ENCODE data around the gene TTC1.

TTC1 gene

DNA sequence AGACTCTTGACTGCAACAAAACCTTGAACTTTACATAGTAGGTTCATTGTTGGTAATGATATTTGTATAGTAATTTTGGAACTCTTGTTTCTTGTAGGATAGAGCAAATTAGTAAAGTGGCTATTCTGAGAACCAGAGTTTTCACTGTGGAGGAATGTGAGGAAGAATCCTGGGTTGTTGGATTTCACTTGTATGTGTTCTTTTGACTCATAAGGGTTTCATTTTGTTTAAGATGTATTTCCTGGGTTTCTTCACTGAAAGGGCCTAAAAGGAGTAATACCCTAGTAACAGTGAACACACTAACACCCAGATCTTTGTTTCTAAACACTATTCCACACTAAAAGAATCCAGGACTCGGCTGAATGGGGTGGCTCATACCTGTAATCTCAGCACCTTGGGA, 20.1 kb downstream of the TTC1 start:
- TF ChIP-seq, protein P1, sequence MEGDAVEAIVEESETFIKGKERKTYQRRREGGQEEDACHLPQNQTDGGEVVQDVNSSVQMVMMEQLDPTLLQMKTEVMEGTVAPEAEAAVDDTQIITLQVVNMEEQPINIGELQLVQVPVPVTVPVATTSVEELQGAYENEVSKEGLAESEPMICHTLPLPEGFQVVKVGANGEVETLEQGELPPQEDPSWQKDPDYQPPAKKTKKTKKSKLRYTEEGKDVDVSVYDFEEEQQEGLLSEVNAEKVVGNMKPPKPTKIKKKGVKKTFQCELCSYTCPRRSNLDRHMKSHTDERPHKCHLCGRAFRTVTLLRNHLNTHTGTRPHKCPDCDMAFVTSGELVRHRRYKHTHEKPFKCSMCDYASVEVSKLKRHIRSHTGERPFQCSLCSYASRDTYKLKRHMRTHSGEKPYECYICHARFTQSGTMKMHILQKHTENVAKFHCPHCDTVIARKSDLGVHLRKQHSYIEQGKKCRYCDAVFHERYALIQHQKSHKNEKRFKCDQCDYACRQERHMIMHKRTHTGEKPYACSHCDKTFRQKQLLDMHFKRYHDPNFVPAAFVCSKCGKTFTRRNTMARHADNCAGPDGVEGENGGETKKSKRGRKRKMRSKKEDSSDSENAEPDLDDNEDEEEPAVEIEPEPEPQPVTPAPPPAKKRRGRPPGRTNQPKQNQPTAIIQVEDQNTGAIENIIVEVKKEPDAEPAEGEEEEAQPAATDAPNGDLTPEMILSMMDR (conservative IDR thresholded peaks at IDR 0.05; ENCODE audit: control insufficient read depth, insufficient read depth, low read depth, low read length): no peak
- DNase-seq (ENCODE audit: low read depth): no peak
- no peak overlapping the region for H3K4me3 ChIP-seq (ENCODE audit: control insufficient read depth, low read depth, low read length)

DNA sequence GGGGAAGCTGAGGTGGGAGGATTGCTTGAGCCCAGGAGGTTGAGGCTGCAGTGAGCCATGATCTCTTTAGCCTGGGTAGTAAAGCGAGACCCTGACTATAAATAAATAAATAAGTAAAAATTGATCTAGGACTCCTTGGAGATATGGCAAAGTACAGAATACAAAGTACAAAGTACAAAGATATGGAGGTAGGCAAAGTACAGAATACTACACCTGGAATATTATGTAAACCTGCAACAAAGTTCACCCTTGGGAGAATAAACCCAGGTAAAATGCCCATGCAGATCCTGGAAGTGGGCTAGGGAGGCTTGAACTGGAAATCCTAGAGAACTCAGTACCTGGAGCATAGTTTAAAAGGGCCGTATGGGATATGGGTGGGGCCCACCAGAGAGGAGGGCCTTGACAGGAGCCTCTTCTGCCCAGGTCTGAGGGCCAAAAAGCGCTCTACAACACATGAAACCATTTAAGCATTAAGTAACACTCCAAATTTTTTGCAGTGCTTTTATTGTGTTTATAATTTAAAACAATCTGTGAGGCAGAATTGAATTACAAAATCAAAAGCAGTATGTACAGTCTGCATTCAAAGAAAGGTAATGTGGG, 20.7 kb downstream of the TTC1 start:
- no peak overlapping the region for H3K4me3 ChIP-seq (ENCODE audit: control insufficient read depth, low read depth, low read length)
- TF ChIP-seq, protein P1 (conservative IDR thresholded peaks at IDR 0.05; ENCODE audit: control insufficient read depth, insufficient read depth, low read depth, low read length): no peak

DNA sequence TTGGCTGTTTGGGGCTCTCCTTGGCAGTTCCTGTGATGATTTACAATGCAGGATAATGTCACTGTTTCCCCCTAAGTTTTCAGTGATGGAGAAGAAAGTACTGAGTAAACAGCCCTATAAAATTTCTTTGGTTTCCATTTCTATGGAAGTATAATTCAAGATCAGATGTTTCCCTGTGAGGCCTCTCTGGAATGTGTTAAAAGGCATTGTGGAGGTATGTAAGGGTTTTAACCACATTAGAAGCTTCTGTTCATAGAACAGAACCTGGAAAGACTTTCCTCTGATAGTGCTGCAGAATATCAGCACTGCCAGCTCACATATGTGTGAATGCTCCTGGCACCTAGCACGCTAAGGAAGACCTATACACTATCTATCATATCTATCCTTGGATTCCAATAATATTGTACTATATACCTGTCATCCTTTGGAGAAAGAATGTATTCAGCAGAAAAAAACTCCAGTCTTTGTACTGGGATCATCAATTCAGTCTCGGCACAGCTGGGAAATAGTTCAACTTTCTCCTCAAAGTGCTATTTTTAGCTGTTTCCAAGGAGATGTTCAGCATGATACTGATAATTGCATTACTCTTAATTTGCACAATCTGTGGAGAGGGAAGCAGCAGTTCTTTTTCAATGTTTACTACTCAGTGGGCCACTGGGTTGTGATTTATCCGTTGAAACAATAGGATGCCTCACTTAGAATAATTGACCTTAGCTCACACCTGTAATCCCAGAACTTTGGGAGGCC, 21.9 kb downstream of the TTC1 start:
- H3K4me3 ChIP-seq (ENCODE audit: control insufficient read depth, low read depth, low read length): no peak overlapping the region
- TF ChIP-seq, protein P1 (conservative IDR thresholded peaks at IDR 0.05; ENCODE audit: control insufficient read depth, insufficient read depth, low read depth, low read length): no peak
- no peak for DNase-seq (ENCODE audit: low read depth)

More for the DNA sequence above, 20.7 kb downstream of the TTC1 start:
- DNase-seq (ENCODE audit: low read depth): no peak

DNA sequence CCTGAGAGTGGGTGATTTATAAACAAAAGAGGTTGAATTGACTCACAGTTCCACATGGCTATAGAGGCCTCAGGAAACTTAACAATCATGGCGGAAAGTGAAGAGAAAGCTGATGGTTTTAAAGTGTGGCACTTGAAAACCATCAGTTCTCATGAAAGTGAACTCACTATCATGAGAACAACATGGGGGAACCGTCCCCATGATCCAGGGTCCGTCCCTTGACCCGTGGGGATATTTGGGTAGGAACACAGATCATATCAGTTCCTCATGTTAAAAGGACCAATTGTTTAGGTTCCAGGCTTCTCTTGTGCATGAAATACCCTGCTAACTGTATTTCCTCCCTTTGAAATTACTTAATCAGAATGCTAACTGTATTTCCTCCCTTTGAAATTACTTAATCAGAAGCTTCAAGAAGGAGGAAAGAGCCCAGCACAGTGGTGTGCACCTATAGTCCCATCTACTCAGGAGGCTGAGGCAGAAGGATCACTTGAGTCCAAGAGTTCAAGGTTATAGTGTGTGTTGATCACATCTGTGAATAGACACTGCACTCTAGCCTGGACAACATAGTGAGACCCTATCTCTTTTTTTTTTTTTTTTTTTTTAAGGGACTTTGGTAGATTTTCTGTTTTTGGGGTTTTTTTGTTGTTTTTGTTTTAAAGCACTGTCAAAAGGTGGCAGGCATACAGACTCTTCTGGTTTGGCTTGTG, 24.8 kb downstream of the TTC1 start:
- DNase-seq (ENCODE audit: low read depth): no peak
- no peak overlapping the region for H3K4me3 ChIP-seq (ENCODE audit: control insufficient read depth, low read depth, low read length)
- TF ChIP-seq, protein P1 (conservative IDR thresholded peaks at IDR 0.05; ENCODE audit: control insufficient read depth, insufficient read depth, low read depth, low read length): no peak

DNA sequence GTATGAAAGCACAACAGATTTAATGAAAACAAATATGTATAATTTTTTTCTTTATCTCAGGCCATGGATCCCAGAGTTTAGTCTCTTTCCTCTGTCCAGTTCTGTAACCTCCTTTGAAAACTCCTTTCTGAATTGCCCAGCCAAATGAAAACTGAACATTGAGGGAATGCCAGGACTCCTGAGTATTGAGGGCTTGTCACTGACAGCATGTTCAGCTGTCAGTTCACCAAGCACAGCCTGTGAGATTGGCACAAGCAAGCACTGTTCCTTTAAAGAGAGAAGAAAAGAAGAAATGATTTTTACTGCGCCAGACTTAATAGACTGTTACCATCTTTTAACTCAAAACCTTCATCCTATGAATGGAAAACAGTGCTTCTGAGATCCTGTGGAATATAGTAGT, 27.3 kb downstream of the TTC1 start:
- TF ChIP-seq, protein P1 (conservative IDR thresholded peaks at IDR 0.05; ENCODE audit: control insufficient read depth, insufficient read depth, low read depth, low read length): no peak
- no peak for DNase-seq (ENCODE audit: low read depth)
- no peak overlapping the region for H3K4me3 ChIP-seq (ENCODE audit: control insufficient read depth, low read depth, low read length)

DNA sequence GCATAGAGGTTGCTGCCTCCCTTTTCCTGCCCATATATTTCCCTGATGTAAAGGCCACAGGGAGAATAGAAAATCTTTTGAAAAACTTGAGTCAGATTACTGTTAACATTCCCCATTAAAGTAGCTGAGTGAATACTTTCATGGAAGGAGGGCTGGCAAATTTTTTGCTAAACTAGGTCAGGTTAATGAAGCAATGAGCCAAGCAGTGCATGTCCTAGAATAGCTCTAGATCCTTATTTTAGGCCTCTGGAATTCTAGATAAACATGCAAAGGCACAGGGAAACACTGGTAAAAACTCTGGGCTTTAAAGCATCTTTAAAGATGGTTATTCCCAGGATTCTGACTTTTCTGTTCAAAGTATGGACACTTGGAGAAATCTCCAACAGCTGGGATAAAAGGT, 27.9 kb downstream of the TTC1 start:
- TF ChIP-seq, protein P1 (conservative IDR thresholded peaks at IDR 0.05; ENCODE audit: control insufficient read depth, insufficient read depth, low read depth, low read length): no peak
- no peak for DNase-seq (ENCODE audit: low read depth)
- no peak overlapping the region for H3K4me3 ChIP-seq (ENCODE audit: control insufficient read depth, low read depth, low read length)

Data from fibroblast of mammary gland (primary cell).